ENCODE measurements around the gene ITPRID1. TPM values are rescaled to one million over a fixed set of nuclear protein-coding genes. Genes with fewer than 3 reads are reported as not detected.
A peak's percentile ranks its signal among the peaks of the same experiment; 100 is the strongest.

The ITPRID1 gene
- total RNA-seq, 4 donors from 2014 or later = 1.6 TPM; not detected in 3

- TF ChIP-seq POLR2A (IDR thresholded peaks at IDR 0.05) = no peak
- no peak overlapping the region for H3K27ac ChIP-seq
- no peak overlapping the region for H3K4me3 ChIP-seq
- H3K4me1 ChIP-seq = no peaks in the 10 kb centered on the region
- no peaks in the 10 kb centered on the region for H3K27me3 ChIP-seq
- DNase-seq = no peak
- no peaks in the 10 kb centered on the region for H3K9me3 ChIP-seq
- intact Hi-C loops (cut with DNase I; ENCODE audit: low total_unique reads) = no loop called here
- H3K36me3 ChIP-seq = no peaks in the 10 kb centered on the region
Measured at GRCh38 chr7:31613604-31614003, 99.7 kb downstream of the ITPRID1 start.

- TF ChIP-seq POLR2A (IDR thresholded peaks at IDR 0.05) (no peak), CTCF (IDR thresholded peaks at IDR 0.05) (no peak)
- intact Hi-C loops (cut with DNase I; ENCODE audit: low total_unique reads) = no loop called here
- no peaks in the 10 kb centered on the region for H3K36me3 ChIP-seq
- no peak overlapping the region for H3K27ac ChIP-seq
- no peaks in the 10 kb centered on the region for H3K27me3 ChIP-seq
- no peaks in the 10 kb centered on the region for H3K9me3 ChIP-seq
- no peak for DNase-seq
- no peaks in the 10 kb centered on the region for H3K4me1 ChIP-seq
- H3K4me3 ChIP-seq = no peak overlapping the region
Measured at GRCh38 chr7:31633467-31633866, 119.6 kb downstream of the ITPRID1 start.

GRCh38 chr7:31633894-31634494 is 120.1 kb downstream of the ITPRID1 start:
- H3K27ac ChIP-seq = no peak overlapping the region
- H3K27me3 ChIP-seq = no peaks in the 10 kb centered on the region
- peak; percentile 20 for DNase-seq
- no peak overlapping the region for H3K4me3 ChIP-seq
- H3K9me3 ChIP-seq = no peaks in the 10 kb centered on the region
- H3K4me1 ChIP-seq = no peaks in the 10 kb centered on the region
- H3K36me3 ChIP-seq = no peaks in the 10 kb centered on the region
- intact Hi-C loops (cut with DNase I; ENCODE audit: low total_unique reads) = no loop called here
- TF ChIP-seq CTCF (IDR thresholded peaks at IDR 0.05) = peak; percentile 20 to 45 (median 32)
- no peak for TF ChIP-seq POLR2A (IDR thresholded peaks at IDR 0.05)

GRCh38 chr7:31640381-31640780 is 126.5 kb downstream of the ITPRID1 start:
- Histone ChIP-seq H3K36me3 (no peaks in the 10 kb centered on the region), H3K4me1 (no peaks in the 10 kb centered on the region), H3K9me3 (no peaks in the 10 kb centered on the region), H3K27ac (no peak overlapping the region), H3K27me3 (no peaks in the 10 kb centered on the region), H3K4me3 (no peak overlapping the region)
- no peak for DNase-seq
- intact Hi-C loops (cut with DNase I; ENCODE audit: low total_unique reads) = no loop called here
- TF ChIP-seq CTCF (IDR thresholded peaks at IDR 0.05) (no peak), POLR2A (IDR thresholded peaks at IDR 0.05) (no peak)

GRCh38 chr7:31642681-31643115 is 128.8 kb downstream of the ITPRID1 start:
- no peaks in the 10 kb centered on the region for H3K27me3 ChIP-seq
- DNase-seq = no peak
- intact Hi-C loops (cut with DNase I; ENCODE audit: low total_unique reads) = no loop called here
- H3K36me3 ChIP-seq = no peaks in the 10 kb centered on the region
- H3K9me3 ChIP-seq = no peaks in the 10 kb centered on the region
- no peak overlapping the region for H3K27ac ChIP-seq
- H3K4me1 ChIP-seq = no peaks in the 10 kb centered on the region
- no peak overlapping the region for H3K4me3 ChIP-seq
- TF ChIP-seq POLR2A (IDR thresholded peaks at IDR 0.05) (no peak), CTCF (IDR thresholded peaks at IDR 0.05) (no peak)

- Histone ChIP-seq H3K36me3 (no peaks in the 10 kb centered on the region), H3K9me3 (no peaks in the 10 kb centered on the region), H3K27me3 (no peaks in the 10 kb centered on the region), H3K27ac (no peak overlapping the region), H3K4me1 (no peaks in the 10 kb centered on the region), H3K4me3 (no peak overlapping the region)
- intact Hi-C loops (cut with DNase I; ENCODE audit: low total_unique reads) = no loop called here
- TF ChIP-seq CTCF (IDR thresholded peaks at IDR 0.05) = no peak
- no peak for TF ChIP-seq POLR2A (IDR thresholded peaks at IDR 0.05)
- DNase-seq = no peak
Measured at GRCh38 chr7:31646942-31647341, 133.1 kb downstream of the ITPRID1 start.

Data from uterus (tissue), 4 donors.